CD4-positive, alpha-beta T cell treated with Interleukin-4 for 4 hours (primary cell): ENCODE data around the gene PRR7.

Source experiments
- DNase-seq: peaks from one replicate; pipeline ENCODE4 v3.0.0-alpha.2; 2020

The PRR7 gene

GRCh38 chr5:177438468-177438867 is 8.1 kb upstream of the PRR7 start:
- DNase-seq, result no peak

GRCh38 chr5:177439518-177440053 is 7.0 kb upstream of the PRR7 start:
- no peak for DNase-seq

- peak; percentile 57 for DNase-seq
These were observed 6.2 kb upstream of the PRR7 start for GRCh38 chr5:177440211-177440989.

- DNase-seq, result no peak
These were observed 5.4 kb upstream of the PRR7 start for GRCh38 chr5:177440990-177441780.

DNA sequence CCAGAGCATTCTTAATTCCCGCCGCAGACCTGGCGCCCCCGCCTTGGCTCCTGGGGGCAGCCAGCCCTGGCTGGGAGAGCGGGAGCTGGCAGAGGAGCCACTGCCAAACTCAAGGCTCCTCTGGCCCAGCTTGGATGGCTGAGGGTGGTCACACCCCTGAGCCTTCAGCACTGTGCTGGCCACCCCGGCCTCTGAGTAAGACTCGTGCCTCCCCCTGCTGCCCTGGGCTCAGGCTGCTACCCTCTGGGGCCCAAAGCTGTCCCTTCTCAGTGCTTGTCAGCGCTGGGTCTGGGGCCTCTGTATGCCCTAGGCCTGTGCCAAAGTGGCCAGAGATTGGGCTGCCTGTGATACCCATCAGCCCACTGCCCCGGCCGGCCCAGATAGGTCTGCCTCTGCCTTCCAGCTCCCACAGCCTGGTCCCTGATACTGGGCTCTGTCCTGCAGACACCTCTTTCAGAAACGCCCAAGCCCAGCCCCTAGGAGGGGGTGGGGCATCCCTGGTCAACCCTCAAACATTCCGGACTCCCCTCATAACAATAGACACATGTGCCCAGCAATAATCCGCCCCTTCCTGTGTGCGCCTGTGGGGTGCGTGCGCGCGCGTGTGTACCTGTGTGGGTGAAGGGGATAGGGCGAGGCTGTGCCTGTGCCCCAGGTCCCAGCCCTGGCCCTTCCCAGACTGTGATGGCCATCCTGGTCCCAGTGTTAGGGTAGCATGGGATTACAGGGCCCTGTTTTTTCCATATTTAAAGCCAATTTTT is 4.4 kb upstream of the PRR7 start:
- DNase-seq, result no peak

DNA sequence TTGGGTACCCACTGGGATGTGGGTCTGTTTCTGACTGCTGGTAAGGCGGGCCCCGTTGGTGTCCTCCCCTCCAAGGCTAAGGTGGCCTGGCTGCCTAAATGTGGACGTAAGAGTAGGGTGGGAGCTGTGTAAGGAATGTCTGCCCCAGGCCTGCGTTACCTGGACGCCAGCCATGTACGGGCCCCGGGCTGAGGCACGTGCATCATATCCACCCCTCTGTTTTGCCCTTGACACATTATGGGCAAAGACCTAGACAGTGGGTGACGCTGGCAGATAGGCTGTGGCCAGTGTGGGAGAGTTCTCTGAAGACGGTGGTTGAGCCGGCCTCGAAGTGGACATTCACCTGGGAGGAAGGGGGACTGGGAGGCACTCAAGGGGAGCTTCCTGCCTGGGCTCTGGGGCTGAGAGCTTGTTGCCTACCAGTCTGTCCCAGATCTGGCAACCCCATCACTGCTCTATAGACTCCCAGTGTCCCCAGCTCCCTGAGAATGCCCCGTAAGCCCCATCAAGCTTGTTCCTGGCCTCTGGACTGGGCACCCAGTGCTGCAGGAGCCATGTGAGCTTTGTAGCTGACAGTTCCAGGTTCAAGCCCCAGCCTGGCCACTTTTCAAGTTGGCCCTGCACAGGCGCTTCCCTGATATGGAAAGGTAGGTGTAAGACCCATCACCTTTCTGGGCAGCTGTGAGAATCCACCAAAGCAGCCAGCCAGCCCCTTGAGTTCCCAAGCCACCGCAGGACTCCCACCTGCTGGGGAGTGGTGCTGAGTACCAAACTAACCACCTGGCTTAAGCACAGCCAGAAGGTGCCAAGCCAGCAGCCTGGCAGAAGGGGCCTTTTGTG is 3.2 kb upstream of the PRR7 start:
- DNase-seq, result no peak

GRCh38 chr5:177444106-177445051 is 2.2 kb upstream of the PRR7 start:
- DNase-seq, result peak; percentile 56

- peak; percentile 34 for DNase-seq
These were observed 1.3 kb upstream of the PRR7 start for GRCh38 chr5:177445052-177445916.

GRCh38 chr5:177445917-177446199 is 756 bp upstream of the PRR7 start:
- no peak for DNase-seq

GRCh38 chr5:177447066-177447610 is 524 bp downstream of the PRR7 start:
- DNase-seq, result peak; percentile 86

DNA sequence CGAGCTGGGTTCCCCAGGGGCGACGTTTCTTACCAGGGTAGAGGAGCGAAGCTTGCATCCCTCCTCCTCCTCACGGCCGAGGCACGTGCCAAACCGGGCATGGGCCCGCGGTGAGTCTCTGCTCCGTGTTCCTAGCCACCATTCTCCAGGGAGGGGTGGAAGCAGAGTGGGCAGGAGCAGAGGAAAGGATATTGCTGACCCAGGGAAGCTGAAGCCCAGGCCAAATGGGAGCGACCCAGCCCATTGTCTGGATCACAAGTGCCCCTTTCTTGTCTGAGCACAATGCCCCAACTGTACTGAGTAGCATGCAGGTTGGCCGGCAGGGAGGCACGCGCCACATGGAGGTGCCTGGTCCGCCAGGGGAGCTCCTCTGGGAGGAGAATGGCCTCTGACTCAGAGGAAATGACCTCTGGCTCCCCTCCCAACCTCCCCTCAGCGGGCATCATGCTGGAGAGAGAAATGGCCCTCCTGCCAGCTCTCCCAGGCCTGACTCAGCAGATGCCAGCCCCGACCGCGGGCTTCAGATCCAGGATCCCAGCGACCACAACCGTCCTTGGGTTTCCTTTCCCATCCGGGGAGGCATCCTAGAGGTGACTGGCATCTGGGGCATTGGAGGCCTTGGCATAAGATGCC is 1.1 kb downstream of the PRR7 start:
- DNase-seq, result no peak

- no peak for DNase-seq
These were observed 1.8 kb downstream of the PRR7 start for GRCh38 chr5:177448244-177448950.

- no peak for DNase-seq
These were observed 2.8 kb downstream of the PRR7 start for GRCh38 chr5:177449140-177450061.

DNA sequence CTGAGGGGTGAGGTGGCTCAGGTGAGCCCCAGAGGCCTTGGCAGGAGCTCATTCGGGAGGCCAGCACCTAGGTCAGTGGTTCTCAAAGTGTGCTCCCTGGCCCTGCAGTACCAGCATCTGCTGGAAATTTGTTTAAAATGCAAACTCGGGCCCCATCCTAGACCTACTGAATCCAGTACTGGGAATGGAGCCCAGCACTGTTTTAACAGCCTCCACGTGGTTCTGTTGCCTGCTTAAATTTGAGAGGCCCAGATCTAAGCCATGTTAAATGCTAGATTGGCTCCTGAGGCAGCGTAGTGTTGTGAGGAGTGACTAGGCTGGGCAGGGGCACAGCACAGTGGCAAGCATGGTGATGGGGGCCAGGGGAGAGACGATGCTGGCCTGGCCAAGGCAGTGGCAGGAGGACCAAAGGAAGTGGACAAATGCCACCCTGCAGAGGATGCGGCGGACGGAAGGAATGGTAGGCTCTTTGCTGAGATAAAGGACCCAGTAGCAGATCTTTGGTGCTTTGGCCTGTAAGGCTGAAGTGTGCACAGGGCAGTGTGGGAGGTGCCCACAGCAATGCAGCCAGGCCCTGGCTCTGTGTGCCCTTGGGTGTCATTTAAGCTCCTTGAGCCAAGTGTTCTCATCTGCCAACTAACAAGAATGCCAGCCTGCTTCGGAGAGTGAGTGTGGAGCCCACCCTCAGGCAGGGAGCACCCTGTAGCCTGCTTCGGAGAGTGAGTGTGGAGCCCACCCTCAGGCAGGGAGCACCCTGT is 4.2 kb downstream of the PRR7 start:
- DNase-seq, result no peak

DNA sequence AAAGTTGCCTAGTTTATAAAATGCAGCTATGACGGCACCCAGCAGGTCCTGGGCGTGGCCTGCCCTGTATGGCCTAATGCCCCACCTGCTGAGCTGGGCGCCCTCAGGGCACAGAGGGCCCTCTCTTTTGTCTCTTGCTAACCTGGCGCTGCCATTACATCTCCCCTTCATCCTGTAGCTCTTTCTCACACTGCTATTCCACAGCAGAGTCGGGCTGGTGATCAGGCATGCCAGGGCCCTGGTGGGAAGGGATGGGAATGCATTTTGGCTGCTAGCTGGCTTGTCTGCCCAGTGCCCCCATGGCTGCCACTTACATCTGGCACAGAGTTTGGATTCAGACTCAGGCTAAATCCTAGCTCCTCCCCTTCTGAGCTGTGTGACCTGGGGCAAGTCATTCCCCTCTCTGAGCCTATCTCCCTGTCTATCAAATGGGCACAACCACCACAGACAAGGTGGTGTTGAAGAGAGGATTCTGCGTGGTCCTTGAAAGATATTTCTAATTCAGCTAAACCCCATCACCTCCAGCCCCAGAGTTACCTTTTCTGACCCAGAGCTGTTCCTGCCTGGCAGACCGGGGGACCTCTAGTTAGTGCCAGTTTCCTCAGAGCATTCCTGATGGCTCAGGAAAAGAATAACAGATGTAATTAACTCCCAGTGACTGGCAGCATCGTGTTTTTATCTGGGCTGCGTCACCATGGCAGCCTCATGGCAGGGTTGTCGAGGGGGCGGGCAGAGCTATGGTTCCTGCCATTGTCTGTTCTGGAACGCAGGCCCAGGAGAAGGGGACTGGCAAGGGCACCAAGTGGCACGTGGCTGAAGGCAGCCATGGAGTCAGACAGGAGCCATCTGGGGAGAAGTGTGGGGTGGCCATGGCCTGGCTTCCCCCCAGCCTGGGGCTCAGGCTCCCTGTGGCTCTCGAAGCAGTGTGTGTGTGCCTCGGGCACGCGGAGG is 6.3 kb downstream of the PRR7 start:
- DNase-seq, result no peak
